Mesothelial cell of epicardium (in vitro differentiated cells): ENCODE results near the gene KLK15. TPM values are rescaled to one million over a fixed set of nuclear protein-coding genes. Genes with fewer than 3 reads are reported as not detected.

Source experiments
- DNase-seq, 2 experiments: peaks; one replicate each; pipeline ENCODE4 v3.0.0; 2021; ENCODE audit warnings: low spot score in 2 of 2; ENCODE audit not compliant: unreplicated experiment in 2 of 2
- H3K27ac Mint-ChIP-seq: 2 replicates; pipeline ENCODE4 v1.8.0; 2021; ENCODE audit warnings: mixed read lengths
- H3K27me3 Mint-ChIP-seq: 2 replicates; pipeline ENCODE4 v1.8.0; 2021; ENCODE audit warnings: low read depth, mixed read lengths
- H3K36me3 Mint-ChIP-seq: 2 replicates; pipeline ENCODE4 v1.8.0; 2021; ENCODE audit warnings: mixed read lengths
- H3K4me1 Mint-ChIP-seq: 2 replicates; pipeline ENCODE4 v1.8.0; 2021; ENCODE audit warnings: mixed read lengths
- H3K4me3 Mint-ChIP-seq: 2 replicates; pipeline ENCODE4 v1.8.0; 2021; ENCODE audit warnings: mild to moderate bottlenecking, moderate library complexity, mixed read lengths
- H3K9me3 Mint-ChIP-seq: 2 replicates; pipeline ENCODE4 v1.8.0; 2021; ENCODE audit warnings: mixed read lengths
- total RNA-seq: library from RNA; stranded (reverse); gene quantifications from 3 replicates; pipeline ENCODE4 v1.2.1, GENCODE V29; 2021
- TF ChIP-seq, protein P1 (sequence below): fragments of 200-600 bp; sonication (generic); IDR thresholded peaks from one replicate; pipeline ENCODE4 v1.5.0; 2021; ENCODE audit warnings: antibody characterized with exemption; ENCODE audit not compliant: unreplicated experiment

Gene KLK15
- total RNA-seq, 1 donor from 2014 or later = not detected

DNA sequence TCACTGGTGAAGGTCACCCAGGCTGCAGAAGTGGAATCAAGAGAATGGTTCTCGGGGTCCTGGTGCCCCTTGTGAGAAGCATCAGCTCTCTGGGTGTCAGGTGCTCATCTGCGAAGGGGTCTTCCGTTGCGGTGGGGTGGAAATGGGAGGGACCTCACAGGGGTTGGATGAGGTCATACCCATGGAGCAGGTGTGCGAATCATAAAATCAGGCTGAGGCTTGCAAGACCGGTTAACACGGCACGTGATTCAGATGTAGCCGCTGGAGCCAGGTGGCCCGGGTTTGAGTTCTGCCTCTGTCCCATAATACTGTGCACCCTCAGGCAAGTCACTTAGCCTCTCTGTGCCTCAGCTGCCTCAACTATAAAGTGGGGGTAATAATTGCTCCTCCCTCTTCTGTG, 3.9 kb upstream of the KLK15 start:
- peaks cover 10% of the 10 kb centered on the region for H3K4me1 Mint-ChIP-seq
- no peaks in the 10 kb centered on the region for H3K36me3 Mint-ChIP-seq
- peaks cover 55% of the 10 kb centered on the region for H3K27me3 Mint-ChIP-seq
- DNase-seq = no peak
- TF ChIP-seq, protein P1, sequence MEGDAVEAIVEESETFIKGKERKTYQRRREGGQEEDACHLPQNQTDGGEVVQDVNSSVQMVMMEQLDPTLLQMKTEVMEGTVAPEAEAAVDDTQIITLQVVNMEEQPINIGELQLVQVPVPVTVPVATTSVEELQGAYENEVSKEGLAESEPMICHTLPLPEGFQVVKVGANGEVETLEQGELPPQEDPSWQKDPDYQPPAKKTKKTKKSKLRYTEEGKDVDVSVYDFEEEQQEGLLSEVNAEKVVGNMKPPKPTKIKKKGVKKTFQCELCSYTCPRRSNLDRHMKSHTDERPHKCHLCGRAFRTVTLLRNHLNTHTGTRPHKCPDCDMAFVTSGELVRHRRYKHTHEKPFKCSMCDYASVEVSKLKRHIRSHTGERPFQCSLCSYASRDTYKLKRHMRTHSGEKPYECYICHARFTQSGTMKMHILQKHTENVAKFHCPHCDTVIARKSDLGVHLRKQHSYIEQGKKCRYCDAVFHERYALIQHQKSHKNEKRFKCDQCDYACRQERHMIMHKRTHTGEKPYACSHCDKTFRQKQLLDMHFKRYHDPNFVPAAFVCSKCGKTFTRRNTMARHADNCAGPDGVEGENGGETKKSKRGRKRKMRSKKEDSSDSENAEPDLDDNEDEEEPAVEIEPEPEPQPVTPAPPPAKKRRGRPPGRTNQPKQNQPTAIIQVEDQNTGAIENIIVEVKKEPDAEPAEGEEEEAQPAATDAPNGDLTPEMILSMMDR = no peak
- no peaks in the 10 kb centered on the region for H3K9me3 Mint-ChIP-seq
- peak overlapping the region; percentile 76 for H3K4me3 Mint-ChIP-seq
- H3K27ac Mint-ChIP-seq = no peak overlapping the region

DNA sequence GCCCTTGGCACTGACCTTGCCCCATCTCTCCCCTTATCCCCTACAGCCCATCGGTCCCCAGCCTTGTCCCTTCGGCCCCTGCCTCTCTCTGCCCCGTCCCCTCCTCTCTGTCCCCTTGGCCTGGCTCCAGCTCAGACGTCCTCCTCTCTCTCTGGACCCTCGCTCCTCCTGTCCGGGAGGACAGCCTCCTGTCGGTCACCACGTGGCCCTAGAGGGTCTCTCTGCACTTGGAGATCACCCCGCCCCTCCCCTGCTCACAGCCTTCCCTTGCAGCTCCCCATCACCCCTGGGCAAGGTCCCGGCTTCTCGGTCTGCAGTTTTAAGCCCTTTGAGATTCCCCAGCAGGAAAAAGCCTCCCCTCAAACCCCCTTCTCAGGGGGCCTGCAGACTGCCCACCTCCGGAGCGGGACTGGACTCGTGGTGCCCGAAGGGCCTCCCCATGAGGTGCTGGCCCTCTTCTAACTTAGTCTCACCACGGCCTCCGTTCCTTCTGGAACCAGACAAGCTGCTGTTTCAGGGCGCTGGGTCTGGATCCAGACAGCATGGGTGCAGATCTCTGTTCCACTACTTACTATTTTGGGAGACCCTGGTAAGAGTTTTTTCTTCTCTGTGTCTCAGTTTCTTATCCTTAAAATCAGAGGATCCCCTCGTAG, 3.3 kb upstream of the KLK15 start:
- Mint-ChIP-seq H3K27ac (peak overlapping the region; percentile 50), H3K4me1 (peaks cover 10% of the 10 kb centered on the region), H3K27me3 (peaks cover 53% of the 10 kb centered on the region), H3K4me3 (peak overlapping the region; percentile 76), H3K9me3 (no peaks in the 10 kb centered on the region), H3K36me3 (no peaks in the 10 kb centered on the region)
- DNase-seq = no peak
- TF ChIP-seq, protein P1 = no peak

DNA sequence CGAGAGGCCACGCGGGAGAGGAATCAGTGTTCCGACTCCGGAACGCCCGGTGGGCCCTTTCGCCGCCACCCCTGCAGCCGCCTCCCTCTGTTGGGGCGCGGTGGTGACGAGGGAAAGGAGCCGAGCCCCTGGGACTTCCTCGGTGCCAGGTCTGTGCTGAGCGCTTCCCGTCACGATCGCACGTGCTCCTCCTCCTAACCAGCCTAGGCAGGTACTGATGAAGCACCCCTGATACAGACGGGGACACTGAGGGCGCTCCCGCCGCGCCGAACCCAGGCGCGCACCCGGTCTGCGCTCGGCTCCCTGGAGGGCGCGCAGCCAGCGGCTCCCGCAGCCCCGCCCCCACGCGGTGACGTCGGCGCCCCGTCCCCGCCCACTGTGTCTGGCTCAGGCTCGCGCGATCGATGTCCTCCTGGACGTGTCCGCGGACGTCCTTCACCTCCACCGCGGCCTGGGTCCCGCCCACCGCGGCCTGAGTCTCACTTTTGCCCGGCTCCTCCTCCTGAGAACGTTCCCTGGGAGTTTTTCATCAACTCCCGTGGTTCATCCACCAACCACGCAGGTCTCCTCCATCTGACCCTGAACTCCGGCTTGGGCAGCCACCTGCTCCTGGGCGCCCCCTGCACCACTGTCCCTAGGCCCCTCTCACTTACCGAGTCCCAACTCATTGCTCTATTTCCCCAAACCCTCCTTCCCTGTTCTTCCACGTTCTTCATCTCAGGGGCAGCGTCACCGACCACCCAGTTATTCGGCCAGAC, 2.6 kb upstream of the KLK15 start:
- Mint-ChIP-seq H3K27me3 (peaks cover 54% of the 10 kb centered on the region), H3K36me3 (no peaks in the 10 kb centered on the region), H3K9me3 (no peaks in the 10 kb centered on the region), H3K4me3 (peak overlapping the region; percentile 76), H3K4me1 (peaks cover 10% of the 10 kb centered on the region), H3K27ac (peak overlapping the region; percentile 50)
- DNase-seq = peak; percentile 68 to 91
- TF ChIP-seq, protein P1 = no peak

DNA sequence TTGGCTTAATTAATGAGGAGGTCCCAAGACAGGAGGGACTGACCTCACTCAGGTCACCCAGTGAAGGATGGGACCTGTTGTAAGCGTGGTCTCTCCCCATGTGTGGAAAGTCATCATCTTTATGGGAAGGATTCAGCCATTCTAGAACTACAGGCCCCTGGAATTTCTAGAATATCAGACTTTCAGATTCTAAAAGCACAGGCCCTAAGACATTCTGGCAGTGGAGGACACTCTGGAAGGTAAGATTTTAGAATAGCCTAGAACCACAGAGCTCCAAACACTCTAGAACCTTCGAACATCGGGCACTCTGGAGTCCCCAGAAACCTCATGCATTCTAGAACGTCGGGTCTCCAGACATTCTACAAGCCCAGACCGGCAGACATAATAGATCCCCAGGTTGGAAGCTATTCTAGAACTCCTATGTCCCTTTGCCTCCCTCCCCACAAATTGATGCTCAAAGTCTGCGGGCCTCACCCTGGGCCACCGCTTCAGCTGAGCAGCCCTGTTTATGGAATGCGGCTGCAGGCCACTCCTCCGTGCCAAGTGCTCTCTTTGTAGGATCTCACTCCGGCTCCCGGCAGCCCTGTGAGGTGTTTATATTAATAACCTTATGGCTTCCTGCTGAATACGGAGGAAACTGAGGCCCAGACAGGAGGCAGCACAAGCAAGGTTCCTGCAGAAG, 1.9 kb upstream of the KLK15 start:
- TF ChIP-seq, protein P1 = no peak
- no peaks in the 10 kb centered on the region for H3K9me3 Mint-ChIP-seq
- no peaks in the 10 kb centered on the region for H3K36me3 Mint-ChIP-seq
- DNase-seq = no peak
- H3K27me3 Mint-ChIP-seq = peaks cover 48% of the 10 kb centered on the region
- peak overlapping the region; percentile 76 for H3K4me3 Mint-ChIP-seq
- no peak overlapping the region for H3K27ac Mint-ChIP-seq
- peaks cover 10% of the 10 kb centered on the region for H3K4me1 Mint-ChIP-seq

DNA sequence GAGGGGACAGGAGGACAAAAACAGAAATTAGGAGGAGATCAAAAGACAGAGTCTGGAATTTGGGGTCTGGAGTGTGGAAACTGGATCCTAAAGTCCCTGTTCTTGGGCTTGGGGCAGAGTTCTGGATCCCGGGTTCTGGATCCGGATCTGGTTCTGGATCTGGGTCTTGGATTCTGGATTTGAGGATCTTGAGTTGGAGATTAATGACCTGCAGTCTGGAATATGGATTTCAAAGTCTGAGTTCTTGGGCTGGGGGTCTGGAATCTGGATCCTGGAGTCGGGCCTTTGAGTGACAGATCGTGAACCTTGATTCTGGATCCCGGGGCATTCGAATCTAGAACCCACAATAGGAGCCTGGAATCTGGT, 411 bp upstream of the KLK15 start:
- Mint-ChIP-seq H3K4me1 (peaks cover 10% of the 10 kb centered on the region), H3K27ac (no peak overlapping the region), H3K27me3 (peaks cover 46% of the 10 kb centered on the region), H3K36me3 (no peaks in the 10 kb centered on the region), H3K9me3 (no peaks in the 10 kb centered on the region), H3K4me3 (no peak overlapping the region)
- DNase-seq = no peak
- TF ChIP-seq, protein P1 = no peak
